Adipose tissue (tissue), 3 donors: ENCODE data around the gene KRT3. TPM values are rescaled to one million over a fixed set of nuclear protein-coding genes. Genes with fewer than 3 reads are reported as not detected.

Source experiments
- H3K27ac ChIP-seq: one replicate; pipeline ENCODE4 v1.5.1; 2013; ENCODE audit warnings: low read depth, low read length
- WGBS, 3 donors: extraction: QIAGEN DNeasy Blood & Tissue Kit; methylation state at CpG; one replicate each; pipeline ENCODE4 v1.1.7; 2013; 5-methylcytosine and 5-hydroxymethylcytosine counted together
- polyA plus RNA-seq, 3 donors: library from polyadenylated mRNA; stranded (reverse); fragments of 200-250 nt; gene quantifications; one replicate each; pipeline ENCODE4 v1.2.3, GENCODE V29; 2013
- donor health status: healthy with polysubstance abuse.
- donor health status: Bipolar disorder and iron deficiency.
- donor health status: healthy.

KRT3 gene
- not detected for polyA plus RNA-seq

DNA sequence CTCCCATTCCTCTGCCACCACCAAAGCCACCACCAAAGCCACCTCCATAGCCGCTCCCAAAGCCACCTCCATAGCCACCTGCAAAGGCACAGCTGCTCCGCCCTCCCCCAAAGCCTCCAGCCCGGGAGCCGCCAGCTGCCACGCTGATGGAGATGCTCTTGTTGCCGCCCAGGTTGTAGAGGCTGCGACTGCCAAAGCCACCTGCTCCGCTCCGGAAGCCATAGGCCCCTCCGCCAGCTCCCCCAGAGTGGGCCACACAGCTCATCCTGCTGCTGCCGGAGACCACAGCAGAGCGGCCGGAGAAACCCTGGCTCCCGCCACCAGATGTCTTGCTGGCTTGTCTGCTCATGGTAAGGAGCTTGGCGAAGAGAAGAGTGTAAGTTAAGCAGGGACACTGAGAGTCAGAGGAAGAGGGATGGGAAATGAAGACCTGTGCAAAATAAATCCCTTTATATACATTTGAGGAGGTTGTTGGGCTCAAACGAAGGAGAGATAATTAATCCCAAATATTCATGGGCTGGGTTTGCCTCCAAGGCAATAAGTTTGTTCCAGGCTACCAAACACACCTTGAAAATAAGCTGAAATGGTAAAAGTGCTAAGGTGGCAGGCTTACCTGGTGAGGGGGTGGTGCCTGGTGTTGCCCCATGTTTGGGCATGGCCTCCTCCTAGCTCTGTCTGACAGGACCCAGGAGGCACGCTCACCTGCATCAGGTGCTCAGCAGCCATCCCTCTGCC lies at the start of gene KRT3:
Gene KRT3 (minus strand): TSS at position 424 of the 735 bp plus-strand sequence. CDS start 75 bp downstream, at position 349.
- 92 to 93% (median 93%) methylated on average over 17 of the region's 17 CpGs for WGBS, 3 donors
- H3K27ac ChIP-seq = no peak within 1 kb of the TSS

GRCh38 chr12:52844386-52844785 lies 48.5 kb upstream of the KRT3 start:
- H3K27ac ChIP-seq = no peak overlapping the region
- 89 to 96% (median 93%) methylated on average over 11 of the region's 11 CpGs for WGBS, 3 donors

- 73 to 84% (median 80%) methylated on average over 18 of the region's 18 CpGs for WGBS, 3 donors
- no peak overlapping the region for H3K27ac ChIP-seq
Observed at GRCh38 chr12:52839436-52840105, 43.7 kb upstream of the KRT3 start.

GRCh38 chr12:52838609-52839435 lies 42.9 kb upstream of the KRT3 start:
- 43 to 57% (median 54%) methylated on average over 14 of the region's 14 CpGs for WGBS, 3 donors
- no peak overlapping the region for H3K27ac ChIP-seq

- H3K27ac ChIP-seq = no peak overlapping the region
- WGBS, 3 donors = 69 to 83% (median 79%) methylated on average over 6 of the region's 6 CpGs
Observed at GRCh38 chr12:52837781-52838608, 42.1 kb upstream of the KRT3 start.

- 68 to 82% (median 78%) methylated on average over 9 of the region's 9 CpGs for WGBS, 3 donors
- no peak overlapping the region for H3K27ac ChIP-seq
Observed at GRCh38 chr12:52837413-52837741, 41.5 kb upstream of the KRT3 start.

- WGBS, 3 donors = 79 to 90% (median 85%) methylated on average over 9 of the region's 9 CpGs
- H3K27ac ChIP-seq = no peak overlapping the region
Observed at GRCh38 chr12:52836491-52837412, 40.8 kb upstream of the KRT3 start.

- WGBS, 3 donors = 59 to 75% (median 62%) methylated on average over 7 of the region's 7 CpGs
- H3K27ac ChIP-seq = no peak overlapping the region
Observed at GRCh38 chr12:52836042-52836466, 40.1 kb upstream of the KRT3 start.

- no peak overlapping the region for H3K27ac ChIP-seq
- 63 to 81% (median 79%) methylated on average over 15 of the region's 15 CpGs for WGBS, 3 donors
Observed at GRCh38 chr12:52835271-52836041, 39.5 kb upstream of the KRT3 start.

GRCh38 chr12:52834727-52835001 lies 38.7 kb upstream of the KRT3 start:
- 57 to 73% (median 70%) methylated on average over 4 of the region's 4 CpGs for WGBS, 3 donors

GRCh38 chr12:52833922-52834726 lies 38.2 kb upstream of the KRT3 start, which contains the start of gene KRT79:
Gene KRT79 (minus strand): TSS chr12:52834311. CDS start chr12:52834260, 51 bp downstream.
- WGBS, 3 donors = 85 to 90% (median 88%) methylated on average over 21 to 22 of the region's 22 CpGs
- H3K27ac ChIP-seq = no peak within 1 kb of the TSS

More at GRCh38 chr12:52834727-52835001, 38.7 kb upstream of the KRT3 start:
- no peak overlapping the region for H3K27ac ChIP-seq

GRCh38 chr12:52832985-52833905 lies 37.3 kb upstream of the KRT3 start:
- no peak overlapping the region for H3K27ac ChIP-seq
- 89 to 94% (median 94%) methylated on average over 20 of the region's 20 CpGs for WGBS, 3 donors

GRCh38 chr12:52832451-52832850 lies 36.5 kb upstream of the KRT3 start:
- H3K27ac ChIP-seq = no peak overlapping the region
- WGBS, 3 donors = 68 to 75% (median 71%) methylated on average over 3 of the region's 3 CpGs

DNA sequence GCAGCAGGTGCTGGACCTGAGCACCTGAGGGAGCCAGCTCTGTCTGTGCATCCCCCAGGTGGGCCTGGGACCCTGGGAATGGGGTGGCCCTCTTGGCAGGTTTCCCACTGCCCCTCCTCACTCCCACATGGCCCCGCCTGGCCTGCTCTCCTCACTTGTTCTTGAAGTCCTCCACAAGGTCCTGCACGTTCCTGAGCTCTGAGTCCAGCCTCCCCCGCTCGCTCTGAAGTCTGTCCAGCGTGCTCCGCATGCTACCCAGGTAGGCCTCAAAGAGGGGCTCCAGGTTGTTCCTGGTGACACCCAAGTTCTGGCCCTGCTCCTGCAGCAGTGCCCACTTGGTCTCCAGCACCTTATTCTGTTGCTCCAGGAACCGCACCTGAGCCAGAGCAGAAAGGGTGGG lies 35.3 kb upstream of the KRT3 start:
- no peak overlapping the region for H3K27ac ChIP-seq
- 83 to 89% (median 84%) methylated on average over 7 of the region's 7 CpGs for WGBS, 3 donors
